ENCODE results near the gene VAT1L.

The VAT1L gene

DNA sequence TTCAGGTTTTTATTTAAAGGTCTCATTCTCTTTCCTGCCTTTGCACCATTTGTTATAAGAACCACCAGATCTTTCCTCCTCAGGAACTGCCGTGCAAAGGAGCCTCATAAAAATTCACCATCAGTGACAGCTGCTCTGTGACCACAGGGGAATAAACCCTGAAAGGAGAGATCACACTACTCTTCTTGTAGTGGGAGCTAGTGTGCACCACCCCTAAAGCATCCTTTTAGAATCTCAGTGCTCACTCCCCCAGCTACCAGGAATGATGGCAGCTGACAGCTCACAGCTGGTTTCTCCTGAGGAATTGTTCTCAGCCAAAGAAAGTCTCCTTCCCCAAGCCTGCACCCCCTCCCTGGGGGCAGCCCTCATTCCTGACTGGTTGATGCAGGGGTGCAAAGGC is 18.7 kb downstream of the VAT1L start:
- TF ChIP-seq, protein P1, sequence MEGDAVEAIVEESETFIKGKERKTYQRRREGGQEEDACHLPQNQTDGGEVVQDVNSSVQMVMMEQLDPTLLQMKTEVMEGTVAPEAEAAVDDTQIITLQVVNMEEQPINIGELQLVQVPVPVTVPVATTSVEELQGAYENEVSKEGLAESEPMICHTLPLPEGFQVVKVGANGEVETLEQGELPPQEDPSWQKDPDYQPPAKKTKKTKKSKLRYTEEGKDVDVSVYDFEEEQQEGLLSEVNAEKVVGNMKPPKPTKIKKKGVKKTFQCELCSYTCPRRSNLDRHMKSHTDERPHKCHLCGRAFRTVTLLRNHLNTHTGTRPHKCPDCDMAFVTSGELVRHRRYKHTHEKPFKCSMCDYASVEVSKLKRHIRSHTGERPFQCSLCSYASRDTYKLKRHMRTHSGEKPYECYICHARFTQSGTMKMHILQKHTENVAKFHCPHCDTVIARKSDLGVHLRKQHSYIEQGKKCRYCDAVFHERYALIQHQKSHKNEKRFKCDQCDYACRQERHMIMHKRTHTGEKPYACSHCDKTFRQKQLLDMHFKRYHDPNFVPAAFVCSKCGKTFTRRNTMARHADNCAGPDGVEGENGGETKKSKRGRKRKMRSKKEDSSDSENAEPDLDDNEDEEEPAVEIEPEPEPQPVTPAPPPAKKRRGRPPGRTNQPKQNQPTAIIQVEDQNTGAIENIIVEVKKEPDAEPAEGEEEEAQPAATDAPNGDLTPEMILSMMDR (IDR thresholded peaks at IDR 0.05; ENCODE audit: borderline replicate concordance, insufficient read depth, low read depth, low read length): no peak
- no peak overlapping the region for H3K4me3 ChIP-seq (ENCODE audit: low read depth, low read length)

DNA sequence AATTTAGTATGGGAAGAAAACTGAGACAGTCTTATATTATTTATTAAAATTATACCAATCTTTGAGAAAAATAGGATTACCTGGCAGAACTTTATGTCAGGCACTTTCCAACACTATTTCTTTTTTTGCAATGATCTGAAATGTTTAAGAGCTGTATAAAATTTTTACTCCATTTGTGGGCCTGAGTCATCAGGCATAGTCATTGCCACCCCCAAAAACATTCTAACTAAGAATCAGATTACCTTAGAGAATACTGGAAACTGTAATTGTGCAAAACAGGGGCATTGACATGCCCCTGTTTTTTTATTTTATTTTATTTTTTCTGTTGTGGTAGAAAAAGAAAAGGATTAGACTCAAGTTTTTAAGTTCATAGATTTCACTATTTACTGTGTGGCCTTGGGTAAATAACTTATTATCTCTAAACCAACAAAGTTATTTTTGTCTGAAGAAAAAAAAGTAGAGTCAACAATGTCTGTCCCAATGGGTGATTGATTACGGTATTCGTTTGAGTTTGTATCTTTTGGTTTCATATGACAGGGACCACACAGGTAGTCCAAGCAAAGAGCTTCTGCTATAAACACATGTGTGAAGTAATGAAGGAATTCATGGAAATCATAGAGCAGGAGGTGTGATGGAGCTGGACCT is 24.6 kb downstream of the VAT1L start:
- no peak overlapping the region for H3K4me3 ChIP-seq (ENCODE audit: low read depth, low read length)
- TF ChIP-seq, protein P1 (IDR thresholded peaks at IDR 0.05; ENCODE audit: borderline replicate concordance, insufficient read depth, low read depth, low read length): no peak

DNA sequence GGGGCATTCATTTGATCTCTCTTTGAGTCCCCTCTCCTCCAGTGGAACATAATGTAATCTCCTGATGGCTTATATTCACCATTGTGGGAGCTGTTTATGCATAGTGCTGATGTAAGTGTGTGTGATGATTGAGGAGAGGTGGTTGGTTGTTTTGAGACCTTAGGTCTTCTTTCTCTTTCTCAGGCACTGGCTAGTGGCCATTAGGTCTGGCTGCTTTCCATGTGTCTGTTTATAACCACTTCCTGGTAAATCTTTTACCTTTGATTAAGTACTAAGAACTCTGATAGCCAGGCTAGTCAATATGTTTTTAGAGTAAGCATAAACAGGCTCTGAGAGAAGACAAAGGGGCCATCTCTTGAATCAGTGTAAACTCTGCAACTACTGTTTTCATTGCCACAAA is 27.9 kb downstream of the VAT1L start:
- no peak overlapping the region for H3K4me3 ChIP-seq (ENCODE audit: low read depth, low read length)
- TF ChIP-seq, protein P1 (IDR thresholded peaks at IDR 0.05; ENCODE audit: borderline replicate concordance, insufficient read depth, low read depth, low read length): no peak

DNA sequence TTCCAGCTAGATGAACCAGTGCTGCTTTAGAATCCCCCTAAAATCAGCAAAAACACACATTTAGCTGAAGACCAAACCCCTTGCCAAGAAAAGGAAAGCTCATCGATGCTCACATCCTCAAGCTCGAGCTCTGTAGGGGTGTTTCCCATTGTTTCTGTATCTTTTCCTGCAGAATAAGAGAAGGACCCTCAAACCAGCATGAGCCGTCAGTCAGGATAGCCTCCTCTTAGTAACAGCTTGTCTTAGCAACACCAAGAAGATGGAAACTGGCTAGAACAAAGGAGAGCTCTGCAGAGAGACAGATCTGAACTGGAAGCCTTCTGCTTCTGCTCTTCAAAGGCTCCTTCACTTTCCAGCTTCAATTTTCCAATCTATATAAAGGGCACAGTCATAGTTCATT is 32.0 kb downstream of the VAT1L start:
- H3K4me3 ChIP-seq (ENCODE audit: low read depth, low read length): no peak overlapping the region
- TF ChIP-seq, protein P1 (IDR thresholded peaks at IDR 0.05; ENCODE audit: borderline replicate concordance, insufficient read depth, low read depth, low read length): no peak

DNA sequence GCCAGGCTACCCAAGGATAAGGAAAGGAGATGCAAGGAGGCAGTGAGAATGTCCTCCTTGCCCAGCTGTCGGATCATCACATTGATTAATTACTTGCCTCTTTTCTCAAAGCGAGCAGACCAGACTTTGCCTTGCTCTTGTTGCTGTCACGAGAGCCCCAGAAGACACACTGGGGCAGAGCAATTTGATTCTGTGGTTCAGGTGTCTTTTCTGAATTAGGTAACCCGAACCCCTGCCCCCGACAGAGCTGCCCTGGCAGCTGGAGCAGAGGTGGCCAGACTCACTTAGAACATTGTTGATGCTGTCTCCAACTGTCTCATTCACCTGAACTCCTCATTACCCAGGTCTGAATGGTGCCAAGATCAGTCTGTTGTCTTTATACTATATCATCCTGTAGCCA is 34.3 kb downstream of the VAT1L start:
- no peak overlapping the region for H3K4me3 ChIP-seq (ENCODE audit: low read depth, low read length)
- TF ChIP-seq, protein P1 (IDR thresholded peaks at IDR 0.05; ENCODE audit: borderline replicate concordance, insufficient read depth, low read depth, low read length): no peak

DNA sequence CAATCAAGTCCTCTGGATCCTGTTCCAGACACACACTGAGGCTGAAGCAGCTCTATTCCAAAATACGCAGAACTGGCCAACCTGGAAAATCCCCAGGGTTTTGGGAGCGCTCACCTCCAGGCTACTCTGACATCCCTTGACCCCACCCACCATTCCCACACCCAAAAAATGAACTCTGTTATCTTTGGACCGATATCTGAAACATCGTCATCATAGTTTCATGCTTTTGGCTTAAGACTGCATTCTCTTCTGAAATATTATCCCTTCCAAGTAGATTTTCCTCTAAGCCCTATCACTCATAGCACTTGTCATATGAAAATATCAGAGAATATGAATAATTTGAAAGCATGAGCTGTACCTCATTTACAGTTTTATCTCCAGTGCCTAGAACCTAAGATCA is 34.7 kb downstream of the VAT1L start:
- TF ChIP-seq, protein P1 (IDR thresholded peaks at IDR 0.05; ENCODE audit: borderline replicate concordance, insufficient read depth, low read depth, low read length): no peak
- no peak overlapping the region for H3K4me3 ChIP-seq (ENCODE audit: low read depth, low read length)

DNA sequence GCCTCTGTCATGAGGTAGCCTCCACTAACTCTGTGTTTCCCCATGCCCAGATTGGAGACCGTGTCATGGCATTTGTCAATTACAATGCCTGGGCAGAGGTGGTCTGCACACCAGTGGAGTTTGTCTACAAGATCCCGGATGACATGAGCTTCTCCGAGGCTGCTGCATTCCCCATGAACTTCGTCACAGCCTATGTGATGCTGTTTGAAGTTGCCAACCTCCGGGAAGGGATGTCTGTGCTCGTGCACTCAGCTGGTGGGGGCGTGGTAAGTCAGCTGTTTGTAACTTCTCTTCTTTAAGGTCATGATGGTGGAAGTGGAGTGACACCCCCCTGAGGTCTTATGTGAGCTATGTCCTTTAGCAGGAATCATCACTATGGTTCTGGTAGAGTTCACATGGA is 36.8 kb downstream of the VAT1L start:
- TF ChIP-seq, protein P1 (IDR thresholded peaks at IDR 0.05; ENCODE audit: borderline replicate concordance, insufficient read depth, low read depth, low read length): no peak
- no peak overlapping the region for H3K4me3 ChIP-seq (ENCODE audit: low read depth, low read length)

Data from GM12875 (cell line).